UCSD-AML1 (cell line): ENCODE results near the gene CHSY1.
"Not testable (repeated sequence)": the region's sequence is repeated elsewhere in the genome, so short reads cannot be mapped to it uniquely, and the experiment has no call there.

Experiments used
- DNase-seq: peaks from one replicate; lab custom pipeline; 2025; ENCODE audit not compliant: unreplicated experiment; lab: John Stamatoyannopoulos, UW

The CHSY1 gene

GRCh38 chr15:101244889-101245668, 6.8 kb downstream of the CHSY1 start:
- DNase-seq = no peak

GRCh38 chr15:101244036-101244781, 7.6 kb downstream of the CHSY1 start:
- no peak for DNase-seq

GRCh38 chr15:101243420-101243819, 8.4 kb downstream of the CHSY1 start:
- DNase-seq = no peak

GRCh38 chr15:101242999-101243336, 8.9 kb downstream of the CHSY1 start:
- no peak for DNase-seq

GRCh38 chr15:101242160-101242998, 9.5 kb downstream of the CHSY1 start:
- DNase-seq = peak; percentile 66

GRCh38 chr15:101240358-101240757, 11.5 kb downstream of the CHSY1 start:
- no peak for DNase-seq

- DNase-seq = no peak
Measured at GRCh38 chr15:101239724-101240136, 12.1 kb downstream of the CHSY1 start.

GRCh38 chr15:101237251-101237650, 14.6 kb downstream of the CHSY1 start:
- DNase-seq = no peak

- DNase-seq = no peak
Measured at GRCh38 chr15:101233651-101234280, 18.1 kb downstream of the CHSY1 start.

- DNase-seq = no peak
Measured at GRCh38 chr15:101232677-101233076, 19.2 kb downstream of the CHSY1 start.

- DNase-seq = no peak
Measured at GRCh38 chr15:101228313-101228712, 23.5 kb downstream of the CHSY1 start.

GRCh38 chr15:101225658-101226057, 26.2 kb downstream of the CHSY1 start:
- DNase-seq = no peak

- DNase-seq = no peak
Measured at GRCh38 chr15:101221902-101222301, 29.9 kb downstream of the CHSY1 start.

GRCh38 chr15:101220060-101220459, 31.8 kb downstream of the CHSY1 start:
- no peak for DNase-seq

GRCh38 chr15:101219441-101219840, 32.4 kb downstream of the CHSY1 start:
- no peak for DNase-seq

GRCh38 chr15:101217446-101217845, 34.4 kb downstream of the CHSY1 start:
- no peak for DNase-seq

GRCh38 chr15:101216100-101216499, 35.7 kb downstream of the CHSY1 start:
- DNase-seq = no peak

GRCh38 chr15:101215681-101216080, 36.2 kb downstream of the CHSY1 start:
- no peak for DNase-seq

- not testable (repeated sequence) for DNase-seq
Measured at GRCh38 chr15:101214435-101215097, 37.3 kb downstream of the CHSY1 start.

- no peak for DNase-seq
Measured at GRCh38 chr15:101213570-101213969, 38.3 kb downstream of the CHSY1 start.

- no peak for DNase-seq
Measured at GRCh38 chr15:101213147-101213546, 38.7 kb downstream of the CHSY1 start.
